Fibroblast of skin of right biceps (primary cell): ENCODE measurements around the gene ALOX15B.

Experiments used
- DNase-seq: peaks from one replicate; pipeline ENCODE4 v3.0.0-alpha.2; 2013

The ALOX15B gene

GRCh38 chr17:8014558-8014850 lies 24.4 kb upstream of the ALOX15B start:
- no peak for DNase-seq

DNA sequence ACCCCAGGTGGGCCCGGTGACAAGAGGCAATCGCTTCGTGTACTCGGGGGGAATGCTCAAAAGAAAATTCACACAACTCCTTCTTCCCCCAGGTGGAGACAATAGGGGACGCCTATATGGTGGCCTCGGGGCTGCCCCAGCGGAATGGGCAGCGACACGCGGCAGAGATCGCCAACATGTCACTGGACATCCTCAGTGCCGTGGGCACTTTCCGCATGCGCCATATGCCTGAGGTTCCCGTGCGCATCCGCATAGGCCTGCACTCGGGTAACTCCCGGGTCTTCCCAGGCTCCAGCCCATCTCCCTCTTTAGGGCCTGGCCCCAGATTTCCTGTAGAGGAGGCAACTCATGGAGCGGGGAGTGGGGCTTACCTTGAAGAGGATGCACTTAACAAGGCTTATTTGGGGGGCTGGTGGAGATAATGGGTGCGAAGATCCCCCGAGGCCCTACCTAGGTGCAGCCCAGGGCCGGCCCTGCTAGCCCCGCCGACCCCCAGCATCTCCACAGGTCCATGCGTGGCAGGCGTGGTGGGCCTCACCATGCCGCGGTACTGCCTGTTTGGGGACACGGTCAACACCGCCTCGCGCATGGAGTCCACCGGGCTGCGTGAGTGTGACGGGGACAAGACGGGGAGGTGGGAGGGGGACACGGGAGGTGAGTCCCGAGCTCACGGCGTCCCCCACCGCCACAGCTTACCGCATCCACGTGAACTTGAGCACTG lies 23.5 kb upstream of the ALOX15B start:
- DNase-seq = no peak

- no peak for DNase-seq
Measured at GRCh38 chr17:8015957-8016631, 22.8 kb upstream of the ALOX15B start.

GRCh38 chr17:8016632-8017424 lies 22.0 kb upstream of the ALOX15B start:
- DNase-seq = peak; percentile 18

GRCh38 chr17:8018436-8018835 lies 20.4 kb upstream of the ALOX15B start:
- no peak for DNase-seq

DNA sequence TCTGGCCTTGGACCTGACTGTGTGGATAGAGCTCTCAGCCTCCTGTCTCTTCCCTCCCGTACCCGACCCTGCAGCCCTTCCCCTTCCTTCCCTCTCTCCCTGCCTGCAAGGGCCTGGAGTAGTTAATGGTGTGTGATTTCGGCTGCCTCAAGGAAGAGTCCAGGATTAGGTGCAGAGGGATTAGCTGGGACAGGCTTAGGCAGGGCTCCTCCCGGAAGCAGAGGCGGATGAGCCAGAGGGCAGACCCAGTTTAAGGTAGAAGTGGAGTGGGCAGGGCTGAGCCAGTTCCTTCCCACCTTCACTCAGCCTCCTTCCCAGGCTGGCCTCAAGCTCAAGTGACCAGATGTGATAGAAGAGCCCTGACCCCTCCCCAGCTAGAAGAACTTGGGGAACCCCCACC lies 19.7 kb upstream of the ALOX15B start:
- DNase-seq = no peak

DNA sequence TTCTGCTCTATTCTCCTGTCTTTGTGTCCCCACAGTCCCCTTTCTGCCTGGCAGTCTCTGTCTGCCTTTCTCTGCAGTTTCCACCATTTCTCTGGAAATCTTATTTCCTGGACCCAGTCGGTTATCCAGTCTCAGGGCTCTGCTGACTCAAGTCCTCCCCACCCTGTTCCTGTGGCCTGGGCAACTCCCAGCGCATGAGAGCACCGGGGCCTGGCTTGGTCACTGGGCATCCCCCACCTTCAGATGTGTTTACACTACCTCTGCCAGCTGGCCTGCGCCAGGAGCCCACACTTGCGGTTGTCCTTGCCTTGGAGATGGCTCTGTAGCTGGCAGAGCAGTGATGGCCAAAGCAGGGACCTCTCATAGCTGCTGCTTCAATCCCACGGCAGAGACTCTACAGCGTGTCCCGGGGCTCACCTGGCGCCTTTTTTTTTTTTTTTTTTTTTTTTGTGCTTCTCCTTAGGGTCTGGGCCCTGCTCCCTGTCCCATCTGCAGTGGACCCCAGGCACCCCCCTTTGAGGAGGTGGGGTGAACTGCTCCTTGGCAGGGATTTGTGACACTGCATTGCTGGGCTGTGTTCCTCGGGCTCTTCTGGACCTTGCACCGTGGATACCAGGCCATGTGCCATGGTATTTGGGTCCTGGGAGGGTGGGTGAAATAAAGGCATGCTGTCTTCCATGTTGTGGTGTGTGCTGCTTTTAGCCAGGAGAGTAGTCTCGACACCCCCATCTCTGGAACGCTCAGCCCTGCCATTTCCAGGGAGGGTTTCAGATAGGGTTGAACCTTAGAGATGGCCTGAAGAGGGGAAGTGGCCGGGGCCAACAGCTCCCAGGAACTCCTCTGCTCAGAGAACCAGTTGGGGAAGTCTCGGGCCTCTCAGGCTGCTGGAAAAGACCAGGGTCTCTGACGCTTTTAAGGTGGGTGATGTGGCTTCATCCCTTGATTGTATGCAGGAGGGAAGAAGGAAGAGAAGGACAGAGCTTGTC lies 18.9 kb upstream of the ALOX15B start:
- DNase-seq = no peak

- DNase-seq = no peak
Measured at GRCh38 chr17:8020776-8021564, 17.9 kb upstream of the ALOX15B start.

- DNase-seq = no peak
Measured at GRCh38 chr17:8021565-8022359, 17.1 kb upstream of the ALOX15B start.

DNA sequence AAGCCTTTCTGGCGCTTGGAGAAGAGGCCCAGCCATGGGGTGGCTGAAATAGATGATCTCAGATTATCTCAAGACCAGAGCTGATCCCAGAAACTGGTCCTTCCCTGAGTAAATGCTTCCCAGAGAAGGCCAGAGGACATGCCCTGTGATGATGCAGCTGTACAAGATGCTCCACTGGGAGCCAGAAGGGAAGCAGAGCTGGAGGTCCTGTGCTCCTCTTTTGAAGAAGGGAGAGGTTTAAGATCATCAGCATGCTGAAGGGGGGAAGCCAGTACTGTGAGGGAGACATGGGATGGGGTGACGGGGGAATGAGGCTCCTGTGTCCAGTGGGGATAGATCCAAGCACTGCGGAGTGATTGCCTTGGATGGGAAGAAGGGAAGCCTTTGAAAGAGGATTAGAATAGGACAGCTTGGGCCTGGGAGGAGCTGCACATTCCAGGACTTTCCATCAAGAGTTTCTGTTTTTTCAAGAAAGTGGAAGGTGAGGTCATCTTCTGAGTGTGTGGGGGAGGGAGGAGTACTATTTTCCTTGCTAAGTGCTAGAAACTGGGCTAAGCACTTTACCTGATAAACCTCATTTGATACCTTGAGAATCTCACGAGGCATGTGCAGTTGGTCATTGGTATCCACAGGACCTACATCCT lies 16.4 kb upstream of the ALOX15B start:
- peak; percentile 32 for DNase-seq

DNA sequence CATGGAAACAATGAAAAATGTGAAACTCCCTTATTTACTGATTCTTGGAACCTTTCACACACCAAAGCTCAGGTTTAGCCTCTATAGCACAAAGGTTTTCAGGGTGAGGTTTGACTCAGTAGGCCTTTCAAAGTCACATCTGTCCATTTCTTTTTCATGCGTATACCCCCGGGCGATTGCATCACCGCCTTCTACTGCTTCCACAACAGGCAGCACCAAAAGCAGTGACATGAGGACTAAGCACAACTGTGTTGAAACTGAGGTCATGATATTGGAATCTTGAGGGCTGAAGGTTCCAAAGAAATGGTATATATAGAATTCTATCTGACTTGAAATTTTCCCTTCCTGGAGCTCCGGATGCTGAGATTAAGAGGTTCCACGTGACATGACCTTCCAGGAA lies 14.7 kb upstream of the ALOX15B start:
- DNase-seq = peak; percentile 13

GRCh38 chr17:8025176-8025911 lies 13.5 kb upstream of the ALOX15B start:
- no peak for DNase-seq

- DNase-seq = no peak
Measured at GRCh38 chr17:8029121-8029520, 9.7 kb upstream of the ALOX15B start.

DNA sequence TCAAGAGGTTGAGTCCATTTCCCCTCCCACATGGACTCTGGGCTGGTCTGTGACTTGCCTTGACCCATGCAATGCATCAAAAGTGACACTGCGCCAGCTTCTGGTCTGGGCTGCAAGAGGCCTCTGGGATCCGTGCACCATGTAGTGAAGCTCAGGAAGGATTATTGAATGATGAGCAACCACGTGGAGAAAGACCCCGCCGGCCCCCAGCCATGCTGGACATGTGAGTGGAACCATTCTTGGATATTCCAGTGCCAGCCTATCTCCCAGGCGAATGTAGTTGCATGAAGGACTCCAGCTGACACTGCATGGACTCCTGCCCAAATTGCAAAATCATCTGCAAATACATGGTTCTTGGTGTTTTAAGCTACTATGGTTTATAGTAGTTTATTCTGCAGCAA lies 7.6 kb upstream of the ALOX15B start:
- DNase-seq = no peak

DNA sequence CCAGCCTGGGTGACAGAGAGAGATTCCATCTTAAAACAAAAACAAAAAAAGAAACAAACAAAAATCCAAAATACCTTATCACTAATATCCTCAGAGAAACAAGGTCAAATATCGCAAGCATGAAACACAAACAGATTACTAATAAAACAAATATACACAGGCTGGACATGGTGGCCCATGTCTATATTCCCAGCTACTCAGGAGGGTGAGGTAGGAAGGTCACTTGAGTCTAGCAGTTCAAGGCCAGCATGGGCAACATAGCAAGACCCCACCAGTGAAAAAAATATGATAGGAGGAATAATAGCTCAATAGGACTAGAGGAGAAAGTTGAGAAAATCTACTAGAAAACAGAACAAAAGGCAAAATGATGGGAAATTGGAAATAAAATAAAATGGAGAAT lies 6.9 kb upstream of the ALOX15B start:
- no peak for DNase-seq

DNA sequence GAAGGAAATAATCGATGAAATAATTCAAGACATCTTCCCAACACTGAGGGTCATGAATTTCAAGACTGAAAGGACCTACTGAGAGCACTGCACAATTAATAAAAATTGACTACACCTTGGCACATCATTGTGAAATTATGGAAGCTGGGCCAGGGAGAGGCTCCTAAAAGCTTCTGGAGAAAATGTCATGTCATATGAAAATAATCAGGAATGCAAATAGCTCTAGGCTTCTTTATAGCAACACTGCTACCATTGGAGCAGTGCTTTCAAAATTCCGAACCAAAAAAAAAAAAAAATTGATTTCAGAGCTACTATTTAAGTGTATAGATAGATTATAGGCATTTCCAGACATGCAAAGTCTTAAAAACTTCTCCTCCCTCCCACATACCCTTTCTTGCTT lies 6.4 kb upstream of the ALOX15B start:
- DNase-seq = no peak

GRCh38 chr17:8039611-8040168 lies 831 bp downstream of the ALOX15B start:
- DNase-seq = no peak

- DNase-seq = peak; percentile 56
Measured at GRCh38 chr17:8041249-8041928, 2.5 kb downstream of the ALOX15B start.

DNA sequence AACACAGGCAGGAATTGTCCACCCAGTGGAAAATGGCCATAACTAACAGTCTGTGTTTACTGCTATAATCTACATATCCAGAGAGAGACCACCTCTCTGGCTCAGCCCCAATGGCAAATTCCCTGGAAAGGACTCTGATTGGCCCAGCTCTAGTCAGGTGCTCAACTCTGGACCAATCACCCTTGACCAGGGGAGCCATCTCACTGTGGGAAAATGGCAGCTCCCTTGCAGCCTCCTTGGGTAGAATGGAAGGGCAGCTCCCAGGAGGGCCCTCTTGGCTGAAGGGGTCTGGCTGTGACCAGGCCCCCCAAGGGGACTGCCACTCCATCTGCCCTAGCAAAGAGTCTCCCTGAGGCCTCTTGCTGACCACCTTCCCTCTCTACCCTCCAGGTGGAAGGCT lies 3.1 kb downstream of the ALOX15B start:
- no peak for DNase-seq
